ENCODE results near the gene PSMB7. TPM values are rescaled to one million over a fixed set of nuclear protein-coding genes. Genes with fewer than 3 reads are reported as not detected.

Gene PSMB7
- total RNA-seq, 1 donor from 2014 or later: 142 TPM

DNA sequence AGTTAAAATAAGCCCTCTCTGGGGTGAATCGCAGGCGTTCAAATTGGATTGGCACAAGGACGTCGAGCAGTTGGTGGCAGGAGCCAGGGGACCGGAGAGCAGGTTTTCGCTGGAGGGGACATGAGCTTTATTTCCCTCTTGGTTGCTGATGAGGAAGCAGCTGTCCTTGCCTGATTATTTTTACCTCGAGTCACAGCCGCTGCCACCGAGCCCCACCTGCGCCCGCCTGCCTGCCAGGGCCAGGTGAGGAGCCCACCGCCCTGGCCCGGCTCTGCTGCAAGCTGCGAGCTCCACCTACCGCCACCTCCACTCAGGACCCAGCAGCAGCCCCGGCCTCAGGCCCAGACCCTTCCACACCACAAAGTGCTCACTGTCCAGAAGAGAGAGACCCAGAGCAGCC is 26.0 kb upstream of the PSMB7 start:
- H3K27ac Mint-ChIP-seq: no peak overlapping the region
- H3K4me3 Mint-ChIP-seq: no peak overlapping the region
- H3K27me3 Mint-ChIP-seq (ENCODE audit: low read depth): peaks cover 4% of the 10 kb centered on the region

GRCh38 chr9:124440786-124441185 is 25.5 kb upstream of the PSMB7 start:
- Mint-ChIP-seq H3K36me3 (peaks cover 2% of the 10 kb centered on the region), H3K4me1 (no peaks in the 10 kb centered on the region), H3K4me3 (no peak overlapping the region), H3K27ac (no peak overlapping the region), H3K27me3 (ENCODE audit: low read depth) (peaks cover 4% of the 10 kb centered on the region), H3K9me3 (peaks cover 3% of the 10 kb centered on the region)
- DNase-seq (ENCODE audit: low spot score in 2 of 2, unreplicated experiment in 2 of 2): no peak
- TF ChIP-seq CTCF (IDR thresholded peaks at IDR 0.05; ENCODE audit: unreplicated experiment): no peak

More for the DNA sequence above, 26.0 kb upstream of the PSMB7 start:
- no peak for TF ChIP-seq CTCF (IDR thresholded peaks at IDR 0.05; ENCODE audit: unreplicated experiment)
- no peaks in the 10 kb centered on the region for H3K4me1 Mint-ChIP-seq
- H3K36me3 Mint-ChIP-seq: peaks cover 2% of the 10 kb centered on the region
- peaks cover 3% of the 10 kb centered on the region for H3K9me3 Mint-ChIP-seq
- no peak for DNase-seq (ENCODE audit: low spot score in 2 of 2, unreplicated experiment in 2 of 2)

DNA sequence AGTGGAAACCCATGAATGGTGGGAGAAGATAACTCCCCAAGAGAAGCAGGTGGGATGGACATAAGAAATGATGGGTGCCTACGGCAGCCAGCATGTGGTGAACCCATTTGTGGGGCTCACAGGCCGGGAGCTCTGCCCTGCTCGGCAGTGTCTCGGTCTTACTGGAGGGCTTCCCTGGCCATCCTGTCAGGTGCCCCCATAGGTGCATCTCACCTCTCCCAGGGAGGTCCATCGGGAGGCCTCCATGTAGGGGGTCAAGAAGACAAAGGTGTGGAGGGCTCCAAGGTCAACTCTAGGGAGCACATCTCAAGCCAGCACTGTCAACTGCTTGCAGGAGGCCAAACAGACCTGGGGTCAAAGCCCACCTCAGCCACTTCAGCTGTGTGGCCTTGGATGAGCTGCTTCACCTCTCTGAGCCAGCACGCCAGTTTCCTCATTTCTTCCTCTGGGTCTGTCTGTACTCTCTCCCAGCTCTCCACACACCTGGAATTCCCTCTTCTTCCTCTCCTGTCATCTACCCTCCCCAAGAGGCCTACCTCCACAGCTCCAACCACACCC is 24.5 kb upstream of the PSMB7 start:
- H3K9me3 Mint-ChIP-seq: peaks cover 3% of the 10 kb centered on the region
- H3K36me3 Mint-ChIP-seq: peaks cover 2% of the 10 kb centered on the region
- DNase-seq (ENCODE audit: low spot score in 2 of 2, unreplicated experiment in 2 of 2): no peak
- H3K27ac Mint-ChIP-seq: no peak overlapping the region
- no peak overlapping the region for H3K4me3 Mint-ChIP-seq
- no peaks in the 10 kb centered on the region for H3K4me1 Mint-ChIP-seq
- TF ChIP-seq CTCF (IDR thresholded peaks at IDR 0.05; ENCODE audit: unreplicated experiment): no peak
- peaks cover 4% of the 10 kb centered on the region for H3K27me3 Mint-ChIP-seq (ENCODE audit: low read depth)

DNA sequence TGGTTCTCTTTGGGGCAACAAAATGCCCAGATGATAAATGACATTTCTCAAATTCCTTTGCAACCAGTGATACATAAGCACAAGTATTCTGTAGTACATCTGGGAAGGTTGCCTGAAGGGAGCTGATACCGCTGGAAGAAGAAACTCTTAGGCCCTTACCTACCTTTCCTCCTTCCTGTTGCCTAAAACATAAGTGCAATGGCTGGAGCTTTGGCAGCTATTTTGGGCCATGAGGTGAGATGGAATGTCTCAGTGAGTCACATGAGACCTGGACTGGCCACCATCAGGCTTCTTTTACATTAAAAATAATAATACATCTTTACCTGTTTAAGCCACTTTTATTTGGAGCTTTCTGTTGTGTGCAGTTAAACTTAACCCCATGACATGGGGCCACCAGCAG is 23.8 kb upstream of the PSMB7 start:
- no peaks in the 10 kb centered on the region for H3K4me1 Mint-ChIP-seq
- H3K27ac Mint-ChIP-seq: no peak overlapping the region
- no peak for DNase-seq (ENCODE audit: low spot score in 2 of 2, unreplicated experiment in 2 of 2)
- peaks cover 2% of the 10 kb centered on the region for H3K36me3 Mint-ChIP-seq
- no peak for TF ChIP-seq CTCF (IDR thresholded peaks at IDR 0.05; ENCODE audit: unreplicated experiment)
- H3K27me3 Mint-ChIP-seq (ENCODE audit: low read depth): peaks cover 4% of the 10 kb centered on the region
- no peak overlapping the region for H3K4me3 Mint-ChIP-seq
- peaks cover 3% of the 10 kb centered on the region for H3K9me3 Mint-ChIP-seq

- DNase-seq (ENCODE audit: low spot score in 2 of 2, unreplicated experiment in 2 of 2): no peak
- peaks cover 3% of the 10 kb centered on the region for H3K9me3 Mint-ChIP-seq
- no peak for TF ChIP-seq CTCF (IDR thresholded peaks at IDR 0.05; ENCODE audit: unreplicated experiment)
Observed at GRCh38 chr9:124438091-124438490, 22.8 kb upstream of the PSMB7 start.

GRCh38 chr9:124437086-124437485 is 21.8 kb upstream of the PSMB7 start:
- H3K9me3 Mint-ChIP-seq: peaks cover 3% of the 10 kb centered on the region
- H3K4me1 Mint-ChIP-seq: no peaks in the 10 kb centered on the region
- H3K27me3 Mint-ChIP-seq (ENCODE audit: low read depth): peaks cover 6% of the 10 kb centered on the region

More at GRCh38 chr9:124438091-124438490, 22.8 kb upstream of the PSMB7 start:
- Mint-ChIP-seq H3K27me3 (ENCODE audit: low read depth) (peaks cover 4% of the 10 kb centered on the region), H3K4me3 (no peak overlapping the region), H3K4me1 (no peaks in the 10 kb centered on the region), H3K36me3 (peaks cover 2% of the 10 kb centered on the region), H3K27ac (no peak overlapping the region)

More at GRCh38 chr9:124437086-124437485, 21.8 kb upstream of the PSMB7 start:
- no peak for TF ChIP-seq CTCF (IDR thresholded peaks at IDR 0.05; ENCODE audit: unreplicated experiment)
- Mint-ChIP-seq H3K36me3 (peaks cover 2% of the 10 kb centered on the region), H3K27ac (no peak overlapping the region), H3K4me3 (no peak overlapping the region)
- no peak for DNase-seq (ENCODE audit: low spot score in 2 of 2, unreplicated experiment in 2 of 2)
